Loucy (cell line): ENCODE measurements around the gene RNPEPL1.

Experiments used
- H2AFZ ChIP-seq: fragments of 200-600 bp; sonication (generic); 2 replicates; pipeline ENCODE4 v1.6.0; 2016; ENCODE audit warnings: antibody characterized with exemption, mild to moderate bottlenecking, low read length, moderate library complexity
- H3F3A ChIP-seq: fragments of 200-600 bp; 2 replicates; pipeline ENCODE4 v1.6.0; 2016; ENCODE audit warnings: antibody characterized with exemption, low read depth, mild to moderate bottlenecking
- H3K27me3 ChIP-seq: fragments of 200-600 bp; sonication (generic); 2 replicates; pipeline ENCODE4 v1.6.1; 2014; ENCODE audit warnings: low read length, mild to moderate bottlenecking; ENCODE audit not compliant: insufficient read depth, poor library complexity, severe bottlenecking
- H3K36me3 ChIP-seq: fragments of 200-600 bp; sonication (generic); 2 replicates; pipeline ENCODE4 v1.6.1; 2016; ENCODE audit warnings: low read length; ENCODE audit not compliant: insufficient read depth
- H3K4me1 ChIP-seq: fragments of 200-600 bp; sonication (generic); 2 replicates; pipeline ENCODE4 v1.5.1; 2014; ENCODE audit warnings: low read length, mild to moderate bottlenecking; ENCODE audit not compliant: insufficient read depth, poor library complexity, severe bottlenecking
- H3K4me2 ChIP-seq: fragments of 200-600 bp; sonication (generic); 2 replicates; pipeline ENCODE4 v1.6.0; 2014; ENCODE audit warnings: antibody characterized with exemption, low read length, low read depth, mild to moderate bottlenecking; ENCODE audit not compliant: poor library complexity, severe bottlenecking
- H3K4me3 ChIP-seq: fragments of 200-600 bp; sonication (generic); 2 replicates; pipeline ENCODE4 v1.5.1; 2014; ENCODE audit warnings: low read length, mild to moderate bottlenecking, mixed read lengths; ENCODE audit not compliant: poor library complexity, severe bottlenecking
- H3K79me2 ChIP-seq: fragments of 200-600 bp; sonication (generic); 2 replicates; pipeline ENCODE4 v1.6.1; 2014; ENCODE audit warnings: low read length; ENCODE audit not compliant: insufficient read depth
- H3K9ac ChIP-seq: fragments of 200-600 bp; sonication (generic); 2 replicates; pipeline ENCODE4 v1.6.0; 2014; ENCODE audit warnings: mild to moderate bottlenecking, low read depth, low read length, moderate library complexity; ENCODE audit not compliant: poor library complexity, severe bottlenecking
- H3K9me2 ChIP-seq: fragments of 200-600 bp; sonication (generic); replicated peaks from 2 replicates; pipeline ENCODE4 v1.6.1; 2016; ENCODE audit warnings: low read depth, low read length, mixed read lengths
- H3K9me3 ChIP-seq: fragments of 200-600 bp; sonication (generic); 2 replicates; pipeline ENCODE4 v1.6.1; 2014; ENCODE audit warnings: mild to moderate bottlenecking, antibody characterized with exemption, low read length, low read depth; ENCODE audit not compliant: insufficient read depth
- H4K20me1 ChIP-seq: fragments of 200-600 bp; sonication (generic); 2 replicates; pipeline ENCODE4 v1.6.0; 2014; ENCODE audit warnings: antibody characterized with exemption, low read length, mild to moderate bottlenecking; ENCODE audit not compliant: insufficient read depth, poor library complexity, severe bottlenecking
- EZH2phosphoT487 ChIP-seq: fragments of 200-600 bp; IDR thresholded peaks from 2 replicates; pipeline ENCODE4 v1.6.1; 2018; ENCODE audit warnings: antibody characterized with exemption, mild to moderate bottlenecking, moderate library complexity, borderline replicate concordance
- TF ChIP-seq, protein P1 (sequence below): fragments of 200-600 bp; sonication (generic); conservative IDR thresholded peaks from 2 replicates; pipeline ENCODE4 v1.5.1; 2014; ENCODE audit warnings: mild to moderate bottlenecking, antibody characterized with exemption, low read length

Gene RNPEPL1

DNA sequence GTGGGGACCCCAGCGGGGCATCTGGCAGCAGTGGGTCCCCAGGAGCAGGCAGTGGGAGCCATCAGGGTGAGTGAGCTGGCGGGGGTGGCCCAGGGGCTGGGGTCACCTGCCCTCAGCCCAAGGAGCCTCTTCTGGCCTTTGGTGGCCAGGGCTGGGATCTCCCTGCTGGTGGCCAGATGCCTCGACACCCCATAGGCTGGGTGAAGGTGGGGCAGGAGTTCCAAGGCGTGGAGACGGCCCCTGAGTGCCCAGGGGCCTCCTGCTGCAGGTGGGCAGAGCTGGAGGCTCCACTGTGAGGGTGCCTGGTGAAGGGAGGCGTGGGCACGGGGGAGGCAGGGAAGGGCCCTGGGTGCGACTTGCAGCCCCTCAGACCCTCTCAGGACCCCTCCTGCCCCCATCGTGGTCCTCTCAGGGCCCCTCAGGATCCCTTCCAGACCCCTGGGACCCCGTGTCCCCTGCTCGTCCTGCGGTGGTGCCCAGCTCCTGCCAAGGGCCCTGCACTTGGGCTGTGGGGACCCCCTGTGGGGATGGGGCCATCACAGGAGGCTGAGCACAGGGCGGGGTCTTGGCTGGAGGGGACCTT lies 52.0 kb downstream of the RNPEPL1 start:
- H3K4me3 ChIP-seq, result no peak overlapping the region
- peaks cover 9% of the 10 kb centered on the region; the same call in 1 of the 2 replicates for H3K9me3 ChIP-seq
- H3K27me3 ChIP-seq, result no peaks in the 10 kb centered on the region
- no peaks in the 10 kb centered on the region for H3K79me2 ChIP-seq
- no peaks in the 10 kb centered on the region for H3K36me3 ChIP-seq
- no peaks in the 10 kb centered on the region for H3K9me2 ChIP-seq
- H3K9ac ChIP-seq, result peak overlapping the region; percentile 17
- no peak overlapping the region for H3K4me2 ChIP-seq
- peaks cover 39% of the 10 kb centered on the region for H3K4me1 ChIP-seq
- TF ChIP-seq, protein P1, sequence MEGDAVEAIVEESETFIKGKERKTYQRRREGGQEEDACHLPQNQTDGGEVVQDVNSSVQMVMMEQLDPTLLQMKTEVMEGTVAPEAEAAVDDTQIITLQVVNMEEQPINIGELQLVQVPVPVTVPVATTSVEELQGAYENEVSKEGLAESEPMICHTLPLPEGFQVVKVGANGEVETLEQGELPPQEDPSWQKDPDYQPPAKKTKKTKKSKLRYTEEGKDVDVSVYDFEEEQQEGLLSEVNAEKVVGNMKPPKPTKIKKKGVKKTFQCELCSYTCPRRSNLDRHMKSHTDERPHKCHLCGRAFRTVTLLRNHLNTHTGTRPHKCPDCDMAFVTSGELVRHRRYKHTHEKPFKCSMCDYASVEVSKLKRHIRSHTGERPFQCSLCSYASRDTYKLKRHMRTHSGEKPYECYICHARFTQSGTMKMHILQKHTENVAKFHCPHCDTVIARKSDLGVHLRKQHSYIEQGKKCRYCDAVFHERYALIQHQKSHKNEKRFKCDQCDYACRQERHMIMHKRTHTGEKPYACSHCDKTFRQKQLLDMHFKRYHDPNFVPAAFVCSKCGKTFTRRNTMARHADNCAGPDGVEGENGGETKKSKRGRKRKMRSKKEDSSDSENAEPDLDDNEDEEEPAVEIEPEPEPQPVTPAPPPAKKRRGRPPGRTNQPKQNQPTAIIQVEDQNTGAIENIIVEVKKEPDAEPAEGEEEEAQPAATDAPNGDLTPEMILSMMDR, result no peak
- no peak for TF ChIP-seq EZH2phosphoT487
- H3F3A ChIP-seq, result no peaks in the 10 kb centered on the region
- no peaks in the 10 kb centered on the region for H4K20me1 ChIP-seq
- no peak overlapping the region for H2AFZ ChIP-seq

DNA sequence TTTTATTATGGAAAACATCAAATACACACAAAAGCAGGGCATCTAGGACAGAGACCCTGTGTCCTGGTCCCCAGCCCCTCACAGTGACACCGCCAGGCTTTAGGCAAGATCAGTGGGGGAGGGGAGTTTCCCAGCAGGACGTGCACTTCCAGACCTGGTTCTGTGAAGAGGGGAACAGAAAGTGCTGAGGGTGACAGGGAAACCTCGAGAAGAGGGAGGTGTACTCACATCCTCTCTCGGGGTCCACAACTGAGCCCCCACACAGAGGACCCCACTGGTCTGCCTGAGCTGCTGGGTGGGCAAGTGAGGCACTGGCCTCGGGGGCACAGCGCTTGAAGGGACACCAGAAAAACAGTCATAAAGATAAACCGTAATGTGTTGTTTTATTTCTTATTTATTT lies 52.6 kb downstream of the RNPEPL1 start:
- Histone ChIP-seq H3K36me3 (no peaks in the 10 kb centered on the region), H3K9ac (peak overlapping the region; percentile 17), H3F3A (no peaks in the 10 kb centered on the region), H3K4me2 (peak overlapping the region; percentile 54), H3K4me1 (peaks cover 39% of the 10 kb centered on the region), H2AFZ (no peak overlapping the region), H3K9me3 (peaks cover 9% of the 10 kb centered on the region; the same call in 1 of the 2 replicates), H3K79me2 (no peaks in the 10 kb centered on the region), H3K9me2 (no peaks in the 10 kb centered on the region), H3K4me3 (no peak overlapping the region), H4K20me1 (no peaks in the 10 kb centered on the region), H3K27me3 (no peaks in the 10 kb centered on the region)
- TF ChIP-seq, protein P1, result no peak
- TF ChIP-seq EZH2phosphoT487, result no peak

DNA sequence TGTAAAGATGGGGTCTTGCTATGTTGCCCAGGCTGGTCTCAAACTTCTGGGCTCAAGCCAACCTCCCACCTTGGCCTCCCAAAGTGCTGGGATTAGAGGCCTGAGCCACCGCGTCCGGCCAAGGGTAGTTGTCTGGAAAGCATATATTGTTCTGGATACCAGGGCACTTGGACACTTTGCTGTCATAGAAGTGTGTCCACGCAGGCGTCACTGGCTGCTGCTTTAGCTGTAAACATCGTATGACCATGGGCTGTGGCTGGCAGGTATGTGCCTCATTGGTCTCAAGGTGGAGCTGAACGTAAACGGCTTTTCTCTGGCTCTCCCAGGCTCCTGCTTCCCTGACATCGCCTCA lies 53.8 kb downstream of the RNPEPL1 start:
- no peaks in the 10 kb centered on the region for H3K27me3 ChIP-seq
- H4K20me1 ChIP-seq, result no peaks in the 10 kb centered on the region
- H3F3A ChIP-seq, result no peaks in the 10 kb centered on the region
- peak overlapping the region; percentile 17 for H3K9ac ChIP-seq
- no peak overlapping the region for H2AFZ ChIP-seq
- peaks cover 44% of the 10 kb centered on the region for H3K4me1 ChIP-seq
- H3K9me3 ChIP-seq, result peaks cover 9% of the 10 kb centered on the region; the same call in 1 of the 2 replicates
- TF ChIP-seq, protein P1, result no peak
- TF ChIP-seq EZH2phosphoT487, result no peak
- peak overlapping the region; percentile 54 for H3K4me2 ChIP-seq
- H3K79me2 ChIP-seq, result no peaks in the 10 kb centered on the region
- H3K36me3 ChIP-seq, result no peaks in the 10 kb centered on the region
- no peaks in the 10 kb centered on the region for H3K9me2 ChIP-seq
- H3K4me3 ChIP-seq, result no peak overlapping the region
